Measurements from ENCODE around the gene PRKCQ. TPM values are rescaled to one million over a fixed set of nuclear protein-coding genes. Genes with fewer than 3 reads are reported as not detected.

Gene PRKCQ
- total and polyA plus RNA-seq, 2 of the 8 experiments (the other 6 are each of a cell fraction or from before 2014, with no cell fraction given), result 9.1 to 22.6 TPM

GRCh38 chr10:6470894-6471618 is 109.0 kb downstream of the PRKCQ start (continued):
- TF ChIP-seq CHD7 (IDR thresholded peaks at IDR 0.05; ENCODE audit: insufficient replicate concordance, low read length) (no peak), SP1 (IDR thresholded peaks at IDR 0.05; ENCODE audit: low read depth, low read length) (no peak), EGR1 (IDR thresholded peaks at IDR 0.05; ENCODE audit: borderline replicate concordance, low read depth, low read length) (no peak), PHF8 (conservative IDR thresholded peaks at IDR 0.05; ENCODE audit: low read depth, low read length) (no peak), SAP30 (IDR thresholded peaks at IDR 0.05; ENCODE audit: insufficient read depth, insufficient replicate concordance, low read length) (no peak), GTF2F1 (IDR thresholded peaks at IDR 0.05; ENCODE audit: borderline replicate concordance, low read depth, low read length) (no peak), SUZ12 (IDR thresholded peaks at IDR 0.05; ENCODE audit: low read length) (no peak), SRF (IDR thresholded peaks at IDR 0.05; ENCODE audit: low read depth, low read length) (no peak), SP4 (IDR thresholded peaks at IDR 0.05; ENCODE audit: low read length) (no peak), BACH1 (IDR thresholded peaks at IDR 0.05; ENCODE audit: low read length) (no peak)
- TF ChIP-seq, protein P1, sequence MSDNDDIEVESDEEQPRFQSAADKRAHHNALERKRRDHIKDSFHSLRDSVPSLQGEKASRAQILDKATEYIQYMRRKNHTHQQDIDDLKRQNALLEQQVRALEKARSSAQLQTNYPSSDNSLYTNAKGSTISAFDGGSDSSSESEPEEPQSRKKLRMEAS (IDR thresholded peaks at IDR 0.05), result no peak
